Sigmoid colon (tissue), 7 donors: Measurements from ENCODE around the gene IMMP2L. TPM values are rescaled to one million over a fixed set of nuclear protein-coding genes. Genes with fewer than 3 reads are reported as not detected.
A peak's percentile ranks its signal among the peaks of the same experiment; 100 is the strongest.

Source experiments
- DNase-seq: peaks from one replicate; pipeline ENCODE4 v3.0.0-alpha.2; 2019
- H3K27ac ChIP-seq, 4 donors: fragments of 200-600 bp; sonication (generic); one replicate each; pipeline ENCODE4 v1.5.1; 2016 to 2019; ENCODE audit warnings: mild to moderate bottlenecking in 1 of 4
- H3K27me3 ChIP-seq, 3 donors: fragments of 200-600 bp; sonication (generic); one replicate each; pipeline ENCODE4 v1.5.1; 2019; ENCODE audit warnings: mild to moderate bottlenecking in 1 of 3
- H3K36me3 ChIP-seq, 4 donors: fragments of 200-600 bp; sonication (generic); one replicate each; pipeline ENCODE4 v1.5.1; 2016 to 2019
- H3K4me1 ChIP-seq, 4 donors: fragments of 200-600 bp; sonication (generic); one replicate each; pipeline ENCODE4 v1.5.1; 2017 to 2019
- H3K4me3 ChIP-seq, 4 donors: fragments of 200-600 bp; sonication (generic); one replicate each; pipeline ENCODE4 v1.5.1; 2017 to 2019; ENCODE audit warnings: mild to moderate bottlenecking in 2 of 4, moderate library complexity in 1 of 4
- H3K9me3 ChIP-seq, 4 donors: fragments of 200-600 bp in 3 of 4; sonication (generic) in 3 of 4; one replicate each; pipeline versions ENCODE4 v1.5.1 to v1.6.1; 2013 to 2019
- CTCF ChIP-seq, 4 experiments: fragments of 450-650 bp in 3 of 4; fragments of 200-600 bp in 1 of 4; IDR thresholded peaks; one replicate each; pipeline ENCODE4 v1.5.1; 2016 to 2019; ENCODE audit warnings: antibody characterized with exemption in 4 of 4, mild to moderate bottlenecking in 3 of 4, moderate library complexity in 2 of 4
- EP300 ChIP-seq, 4 donors: sonication (generic); formaldehyde crosslinking; IDR thresholded peaks; one replicate each; pipeline ENCODE4 v1.6.1; 2017; ENCODE audit warnings: antibody characterized with exemption in 4 of 4
- POLR2A ChIP-seq, 2 donors: fragments of 450-650 bp; IDR thresholded peaks; one replicate each; pipeline ENCODE4 v1.6.1; 2016; ENCODE audit warnings: antibody characterized with exemption in 2 of 2, mild to moderate bottlenecking in 2 of 2, moderate library complexity in 2 of 2
- POLR2AphosphoS5 ChIP-seq, 4 donors: sonication (generic); formaldehyde crosslinking; IDR thresholded peaks; one replicate each; pipeline ENCODE4 v1.6.1; 2017; ENCODE audit warnings: antibody characterized with exemption in 4 of 4
- whole genome bisulfite sequencing, 2 donors: extraction: QIAGEN DNeasy Blood & Tissue Kit; methylation state at CpG; one replicate each; pipeline ENCODE4 v1.1.7; 2013; 5-methylcytosine and 5-hydroxymethylcytosine counted together
- intact Hi-C: fragments of 100-400 bp; cut with DNase I; formaldehyde crosslinking; loops from one replicate; pipeline ENCODE4 v1.15.1; 2023
- polyA plus RNA-seq, 3 donors: library from polyadenylated mRNA; stranded (reverse); fragments of 200-250 nt; gene quantifications; one replicate each; pipeline ENCODE4 v1.2.3, GENCODE V29; 2013
- total RNA-seq, 4 donors: library from RNA; depleted of rRNA; stranded (reverse); fragments of >200 nt; gene quantifications; one replicate each; pipeline ENCODE4 v1.1.0, GENCODE V29; 2016
- donor health status: healthy with polysubstance abuse.
- donor health status: Bipolar disorder and iron deficiency.
- donor health status: healthy.

The IMMP2L gene
- total and polyA plus RNA-seq, 7 donors, result 2.5 to 57.9 (median 18.5) TPM

GRCh38 chr7:110852156-110852940 lies 709.9 kb downstream of the IMMP2L start:
- Histone ChIP-seq H3K27ac (peak overlapping the region in 1 of 4 donors; percentile 16), H3K27me3 (no peaks in the 10 kb centered on the region), H3K9me3 (no peaks in the 10 kb centered on the region), H3K4me1 (peaks cover 0 to 20% (median 7%) of the 10 kb centered on the region in 4 donors), H3K4me3 (no peak overlapping the region), H3K36me3 (no peaks in the 10 kb centered on the region)
- intact Hi-C loops, result no loop called here
- WGBS, 2 donors, result 62 to 68% methylated on average over 4 of the region's 4 CpGs
- no peak for TF ChIP-seq POLR2A (IDR thresholded peaks at IDR 0.05)
- peak in 2 of 4 donors; percentile 41 to 66 for TF ChIP-seq POLR2AphosphoS5 (IDR thresholded peaks at IDR 0.05)
- no peak for DNase-seq

DNA sequence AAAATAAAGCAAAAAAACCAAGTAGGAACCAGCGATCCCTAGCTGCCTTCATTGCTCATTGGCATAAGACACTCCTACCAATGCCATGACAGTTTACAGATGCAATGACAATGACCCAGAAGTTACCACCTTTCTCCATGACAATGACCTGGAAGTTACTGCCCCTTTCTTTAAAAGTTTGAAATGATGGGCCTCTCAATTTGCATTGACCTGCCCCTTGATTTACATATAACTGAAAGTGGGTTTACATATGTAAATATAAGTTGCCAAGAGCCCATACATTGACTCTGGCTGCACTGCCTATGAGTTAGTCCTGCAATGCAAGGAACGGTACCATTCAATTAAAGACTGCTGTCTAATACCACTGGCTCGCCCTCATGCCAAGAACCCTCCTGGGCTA lies 712.1 kb downstream of the IMMP2L start:
- H3K4me3 ChIP-seq, result no peak overlapping the region
- H3K36me3 ChIP-seq, result no peaks in the 10 kb centered on the region
- 94 to 96% methylated on average over 3 of the region's 3 CpGs for WGBS, 2 donors
- DNase-seq, result no peak
- intact Hi-C loops, result no loop called here
- TF ChIP-seq POLR2AphosphoS5 (IDR thresholded peaks at IDR 0.05) (no peak), EP300 (IDR thresholded peaks at IDR 0.05) (no peak), POLR2A (IDR thresholded peaks at IDR 0.05) (no peak), CTCF (IDR thresholded peaks at IDR 0.05) (no peak)
- no peaks in the 10 kb centered on the region for H3K27me3 ChIP-seq
- H3K4me1 ChIP-seq, result peaks cover 0 to 20% (median 7%) of the 10 kb centered on the region in 4 donors
- no peak overlapping the region for H3K27ac ChIP-seq
- no peaks in the 10 kb centered on the region for H3K9me3 ChIP-seq

DNA sequence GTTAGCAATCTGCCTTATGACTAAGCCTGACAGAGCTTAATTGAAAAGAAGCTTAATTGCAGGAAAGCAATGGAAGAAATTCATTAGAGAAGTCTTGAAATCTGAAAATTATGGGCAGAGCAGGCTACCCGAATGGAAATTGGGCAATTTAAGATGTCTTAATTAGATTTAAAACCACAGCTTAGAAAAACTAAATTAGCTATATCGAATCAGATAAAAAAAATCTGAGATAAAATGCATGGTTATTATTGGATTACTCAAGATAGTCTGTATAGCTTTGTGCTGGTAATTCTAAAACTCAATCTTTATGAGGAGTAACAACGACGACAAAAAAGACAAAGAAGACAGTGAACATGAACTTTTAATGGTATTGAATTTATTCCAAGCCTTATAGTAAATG lies 719.5 kb downstream of the IMMP2L start:
- intact Hi-C loops, result no loop called here

DNA sequence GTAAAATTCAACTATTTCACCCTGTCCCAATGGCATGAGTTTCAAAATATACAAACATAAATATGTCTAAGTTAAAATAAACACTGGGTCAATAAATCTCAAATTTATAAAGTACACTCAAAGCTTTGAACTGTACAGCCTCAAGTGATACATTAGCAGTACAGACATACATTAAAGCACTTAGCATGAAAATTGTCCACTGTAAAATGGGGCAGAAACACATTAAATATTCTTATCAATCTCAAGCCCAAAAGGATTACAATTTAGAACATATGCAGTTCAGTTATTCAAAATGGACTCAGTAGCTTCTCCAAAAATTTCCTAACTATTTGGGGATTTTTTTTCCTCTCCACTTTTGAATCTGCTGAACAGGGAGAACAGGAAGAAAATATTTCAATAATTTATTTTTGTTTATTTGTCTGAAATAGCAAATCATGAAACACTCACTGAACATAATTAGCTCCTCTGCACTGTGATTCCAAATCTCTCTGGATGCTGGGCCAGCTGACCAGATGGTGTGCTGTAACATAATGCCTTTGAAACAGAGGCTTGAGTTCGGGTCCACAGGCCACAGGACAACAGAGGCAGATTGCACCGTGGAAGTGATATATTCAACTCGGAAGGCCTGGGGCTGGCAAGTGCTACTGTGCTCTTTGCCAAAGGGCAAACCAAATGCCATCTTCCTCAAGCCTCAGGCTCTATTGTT lies 720.3 kb downstream of the IMMP2L start:
- Histone ChIP-seq H3K36me3 (no peaks in the 10 kb centered on the region), H3K9me3 (no peaks in the 10 kb centered on the region), H3K27ac (no peak overlapping the region), H3K4me1 (peaks cover 0 to 7% (median 0%) of the 10 kb centered on the region in 4 donors), H3K4me3 (no peak overlapping the region), H3K27me3 (no peaks in the 10 kb centered on the region)
- WGBS, 2 donors, result 78 to 87% methylated on average over 3 of the region's 3 CpGs
- no peak for DNase-seq
- intact Hi-C loops, result no loop called here
- no peak for TF ChIP-seq POLR2A (IDR thresholded peaks at IDR 0.05)
- no peak for TF ChIP-seq CTCF (IDR thresholded peaks at IDR 0.05)
- no peak for TF ChIP-seq POLR2AphosphoS5 (IDR thresholded peaks at IDR 0.05)
- TF ChIP-seq EP300 (IDR thresholded peaks at IDR 0.05), result no peak

More for the DNA sequence above, 719.5 kb downstream of the IMMP2L start:
- Histone ChIP-seq H3K27me3 (no peaks in the 10 kb centered on the region), H3K4me3 (no peak overlapping the region), H3K27ac (no peak overlapping the region), H3K4me1 (peaks cover 0 to 7% (median 0%) of the 10 kb centered on the region in 4 donors), H3K9me3 (no peaks in the 10 kb centered on the region), H3K36me3 (no peaks in the 10 kb centered on the region)
- TF ChIP-seq POLR2A (IDR thresholded peaks at IDR 0.05) (no peak), CTCF (IDR thresholded peaks at IDR 0.05) (no peak), POLR2AphosphoS5 (IDR thresholded peaks at IDR 0.05) (no peak), EP300 (IDR thresholded peaks at IDR 0.05) (no peak)
- DNase-seq, result no peak
- 90 to 92% methylated on average over 4 of the region's 4 CpGs for WGBS, 2 donors

DNA sequence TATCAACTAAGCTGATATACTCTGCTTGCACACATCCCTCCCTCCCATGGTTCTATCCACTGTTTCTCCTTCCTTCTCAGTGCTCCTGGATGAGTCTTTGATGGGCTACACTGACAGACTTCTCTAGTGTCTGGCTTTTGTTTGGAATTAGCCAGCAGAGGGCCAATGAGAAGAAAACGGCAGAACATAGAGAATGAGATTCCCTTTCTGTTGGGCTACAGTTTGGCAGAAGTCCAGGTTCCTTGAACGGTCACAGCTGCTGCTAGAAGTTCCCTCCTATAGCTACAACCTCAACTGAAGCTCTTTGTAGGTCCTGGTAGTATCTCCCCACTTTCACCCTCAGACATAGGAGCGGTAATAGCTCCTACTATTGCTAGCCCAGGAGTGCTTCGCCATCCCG lies 722.4 kb downstream of the IMMP2L start:
- no peak for TF ChIP-seq POLR2A (IDR thresholded peaks at IDR 0.05)
- TF ChIP-seq EP300 (IDR thresholded peaks at IDR 0.05), result no peak
- no peak for TF ChIP-seq CTCF (IDR thresholded peaks at IDR 0.05)
- no peak for TF ChIP-seq POLR2AphosphoS5 (IDR thresholded peaks at IDR 0.05)

More for the DNA sequence above, 722.4 kb downstream of the IMMP2L start:
- 71 to 74% methylated on average over 5 of the region's 5 CpGs for WGBS, 2 donors
- Histone ChIP-seq H3K4me3 (no peak overlapping the region), H3K9me3 (no peaks in the 10 kb centered on the region), H3K4me1 (peaks cover 0 to 14% (median 7%) of the 10 kb centered on the region in 4 donors), H3K27me3 (no peaks in the 10 kb centered on the region), H3K27ac (no peak overlapping the region), H3K36me3 (no peaks in the 10 kb centered on the region)
- intact Hi-C loops, result no loop called here
- DNase-seq, result no peak
